Measurements from ENCODE around the gene OSBPL7.

DNA sequence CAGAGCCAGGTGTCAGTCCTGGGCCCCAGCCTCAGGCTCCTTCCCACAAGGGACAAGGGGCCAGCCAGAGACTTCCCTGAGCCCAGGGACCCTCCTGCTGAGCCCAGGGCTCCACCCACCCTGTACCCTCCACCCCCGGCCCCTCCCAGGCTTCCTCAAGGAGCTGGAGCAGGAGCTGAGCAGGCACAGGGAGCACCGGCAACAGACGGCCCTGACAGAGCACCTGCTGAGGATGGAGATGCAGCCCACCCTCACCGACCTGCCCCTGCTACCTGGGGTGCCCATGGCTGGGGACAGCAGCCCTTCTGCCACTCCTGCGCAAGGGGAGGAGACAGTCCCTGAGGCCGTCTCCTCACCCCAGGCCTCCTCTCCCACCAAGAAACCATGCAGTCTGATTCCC is 15.0 kb upstream of the OSBPL7 start:
- TF ChIP-seq, protein P1, sequence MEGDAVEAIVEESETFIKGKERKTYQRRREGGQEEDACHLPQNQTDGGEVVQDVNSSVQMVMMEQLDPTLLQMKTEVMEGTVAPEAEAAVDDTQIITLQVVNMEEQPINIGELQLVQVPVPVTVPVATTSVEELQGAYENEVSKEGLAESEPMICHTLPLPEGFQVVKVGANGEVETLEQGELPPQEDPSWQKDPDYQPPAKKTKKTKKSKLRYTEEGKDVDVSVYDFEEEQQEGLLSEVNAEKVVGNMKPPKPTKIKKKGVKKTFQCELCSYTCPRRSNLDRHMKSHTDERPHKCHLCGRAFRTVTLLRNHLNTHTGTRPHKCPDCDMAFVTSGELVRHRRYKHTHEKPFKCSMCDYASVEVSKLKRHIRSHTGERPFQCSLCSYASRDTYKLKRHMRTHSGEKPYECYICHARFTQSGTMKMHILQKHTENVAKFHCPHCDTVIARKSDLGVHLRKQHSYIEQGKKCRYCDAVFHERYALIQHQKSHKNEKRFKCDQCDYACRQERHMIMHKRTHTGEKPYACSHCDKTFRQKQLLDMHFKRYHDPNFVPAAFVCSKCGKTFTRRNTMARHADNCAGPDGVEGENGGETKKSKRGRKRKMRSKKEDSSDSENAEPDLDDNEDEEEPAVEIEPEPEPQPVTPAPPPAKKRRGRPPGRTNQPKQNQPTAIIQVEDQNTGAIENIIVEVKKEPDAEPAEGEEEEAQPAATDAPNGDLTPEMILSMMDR (optimal IDR thresholded peaks at IDR 0.05 in 1 of 3, IDR thresholded peaks at IDR 0.05 in 1 of 3, conservative IDR thresholded peaks at IDR 0.05 in 1 of 3; ENCODE audit: extremely low read depth in 1 of 3, insufficient read depth in 2 of 3, low read length in 3 of 3): no peak
- TF ChIP-seq EZH2 (IDR thresholded peaks at IDR 0.05; ENCODE audit: low read length): no peak

Measured in keratinocyte (primary cell).